CD4-positive, alpha-beta T cell treated with Interleukin-6 for 4 hours (primary cell): ENCODE measurements around the gene TUBD1.

Source experiments
- DNase-seq: peaks from one replicate; pipeline ENCODE4 v3.0.0-alpha.2; 2020; ENCODE audit warnings: mixed read lengths

TUBD1 gene

GRCh38 chr17:59814685-59815084 is 78.1 kb downstream of the TUBD1 start:
- DNase-seq, result no peak

- no peak for DNase-seq
These were observed 78.5 kb downstream of the TUBD1 start for GRCh38 chr17:59814276-59814675.

DNA sequence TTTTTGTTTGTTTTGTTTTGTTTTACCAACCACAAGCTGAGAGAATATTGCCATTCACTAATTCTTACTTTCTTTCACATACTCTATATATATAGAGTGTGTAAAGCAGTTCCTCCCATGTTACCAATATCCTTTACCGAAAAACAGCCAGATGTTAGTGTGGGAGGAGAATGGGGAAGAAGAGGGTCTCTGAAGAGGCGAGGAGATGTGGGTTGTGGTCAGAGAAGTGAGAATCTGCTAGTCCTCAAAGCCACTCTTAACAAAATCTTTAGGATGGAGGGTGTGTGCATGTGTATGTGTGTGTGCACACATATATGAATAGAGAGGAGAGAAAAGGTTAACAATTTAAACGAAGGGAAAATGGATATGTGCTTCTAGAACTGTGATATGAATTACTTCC is 80.6 kb downstream of the TUBD1 start:
- DNase-seq, result no peak

DNA sequence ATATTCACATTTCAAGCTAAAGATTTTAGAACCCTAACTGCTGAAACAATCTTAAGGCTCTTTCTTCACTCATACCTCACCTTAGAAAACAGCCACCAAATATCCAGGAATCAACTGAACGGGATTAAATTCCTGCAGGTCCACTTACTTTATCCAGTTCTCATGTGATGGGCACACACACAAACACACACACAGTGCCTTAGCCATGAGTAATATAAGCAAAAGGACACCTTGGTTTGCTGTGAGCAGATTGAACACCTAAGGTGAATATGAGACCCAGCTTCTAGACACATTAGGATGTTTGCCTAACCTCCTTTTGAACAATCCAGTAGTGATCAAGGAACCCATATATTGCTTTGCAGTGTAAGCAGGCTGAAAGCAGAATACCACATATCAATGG is 81.5 kb downstream of the TUBD1 start:
- DNase-seq, result no peak

DNA sequence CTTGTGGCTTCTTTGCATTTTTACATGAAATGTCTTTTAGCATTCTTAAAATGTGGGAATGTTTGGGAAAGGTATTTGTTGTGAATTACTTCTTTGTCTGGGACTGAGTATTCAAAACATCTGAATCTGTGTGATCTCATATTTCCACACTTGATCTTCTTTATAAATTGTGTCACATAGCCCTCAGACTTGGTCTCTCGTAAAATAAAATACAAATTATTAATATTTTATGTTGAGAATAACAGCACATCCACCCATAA is 81.9 kb downstream of the TUBD1 start:
- DNase-seq, result no peak
